Measurements from ENCODE around the gene ZFP36L2.

DNA sequence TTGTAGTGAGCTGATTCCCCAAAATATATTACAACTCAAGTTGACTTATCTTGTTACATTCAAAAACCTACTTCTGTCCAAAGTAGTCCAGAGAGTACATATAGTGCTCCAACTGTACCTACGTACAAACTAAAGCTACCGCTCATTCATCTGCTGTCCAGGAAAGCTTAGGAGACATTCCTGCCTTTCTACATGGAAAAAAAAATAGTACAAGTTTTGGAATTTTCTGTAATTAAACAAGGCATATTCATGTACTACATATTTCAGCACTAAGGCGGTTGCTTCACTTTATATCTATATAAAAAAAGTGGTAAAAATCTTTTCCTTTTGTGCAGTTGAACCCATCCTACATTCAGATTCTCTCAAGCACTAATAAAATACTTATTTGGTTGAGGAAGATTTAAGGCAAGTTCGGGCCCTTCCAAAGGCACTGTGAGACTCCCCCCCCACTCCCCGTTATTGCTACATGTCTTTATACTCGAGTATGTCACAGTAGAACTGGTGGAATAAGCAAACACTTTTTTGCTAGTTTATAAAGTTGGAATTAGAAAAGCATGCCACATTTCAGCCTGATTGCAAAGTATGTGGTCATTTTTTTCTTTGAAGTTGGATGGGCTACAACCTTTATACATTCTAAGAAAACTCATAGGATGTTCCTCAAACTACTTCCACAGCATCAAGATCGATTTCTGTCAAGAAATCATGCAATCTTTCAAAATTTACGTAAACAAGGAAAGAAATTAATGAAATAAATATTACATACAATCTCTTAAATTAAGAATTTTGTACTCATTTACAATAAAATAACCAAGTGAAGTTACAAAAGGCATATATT, 3.7 kb downstream of the ZFP36L2 start:
- no peak for TF ChIP-seq POLR2A (IDR thresholded peaks at IDR 0.05; ENCODE audit: low read length)
- no peak for TF ChIP-seq GATA1 (IDR thresholded peaks at IDR 0.05; ENCODE audit: low read depth, low read length)
